ENCODE results near the gene NME8. TPM values are rescaled to one million over a fixed set of nuclear protein-coding genes. Genes with fewer than 3 reads are reported as not detected.

The NME8 gene
- total RNA-seq, 1 experiment from 2014 or later: not detected

GRCh38 chr7:37826825-37827224, 21.6 kb upstream of the NME8 start:
- Histone ChIP-seq H2AFZ (ENCODE audit: low read depth, low read length, poor library complexity, severe bottlenecking) (no peak overlapping the region), H3K36me3 (ENCODE audit: control insufficient read depth in 1 of 2, insufficient read depth in 2 of 2, low read length in 2 of 2) (no peaks in the 10 kb centered on the region), H3K79me2 (ENCODE audit: insufficient read depth, low read length) (no peaks in the 10 kb centered on the region), H3K4me3 (replicated peaks in 1 of 2; ENCODE audit: low read depth in 1 of 2, low read length in 2 of 2) (no peak overlapping the region), H4K20me1 (ENCODE audit: insufficient read depth) (no peaks in the 10 kb centered on the region), H3K27me3 (ENCODE audit: insufficient read depth, low read length) (no peaks in the 10 kb centered on the region), H3K9me3 (ENCODE audit: control insufficient read depth in 1 of 2, insufficient read depth in 1 of 2, low read depth in 1 of 2, low read length in 2 of 2) (no peaks in the 10 kb centered on the region), H3K9me2 (ENCODE audit: insufficient read depth) (no peaks in the 10 kb centered on the region), H3K4me2 (ENCODE audit: low read length) (no peak overlapping the region), H3K4me1 (ENCODE audit: control insufficient read depth in 1 of 2, insufficient read depth in 2 of 2, low read length in 2 of 2) (no peaks in the 10 kb centered on the region), H3K27ac (ENCODE audit: low read depth, low read length) (no peak overlapping the region), H3K9ac (ENCODE audit: low read length) (no peak overlapping the region)
- no peak for ATAC-seq
- CTCF ChIA-PET: no interaction called here
- TF ChIP-seq YY1 (IDR thresholded peaks at IDR 0.05; ENCODE audit: extremely low read depth, insufficient replicate concordance, low read depth, low read length) (no peak), CEBPB (IDR thresholded peaks at IDR 0.05; ENCODE audit: low read depth) (no peak), ZBTB33 (IDR thresholded peaks at IDR 0.05; ENCODE audit: extremely low read depth, insufficient replicate concordance, low read length) (no peak), POLR2AphosphoS5 (IDR thresholded peaks at IDR 0.05; ENCODE audit: low read depth, low read length) (no peak)
- RAD21 ChIA-PET (ENCODE audit: low non-redundant PET in 1 of 2, low total read pairs in 2 of 2, uncharacterized antibody in 2 of 2, unreplicated experiment in 2 of 2): no interaction called here
- POLR2A ChIA-PET: no interaction called here
- intact Hi-C loops (cut with micrococcal nuclease): no loop called here
- BruUV-seq (replicated peaks): no TSS peak
- DNase-seq (ENCODE audit: low read depth, low spot score): no peak

GRCh38 chr7:37831244-37831643, 17.2 kb upstream of the NME8 start:
- POLR2A ChIA-PET: no interaction called here
- peaks cover 0 to 3% of the 10 kb centered on the region in 2 experiments; a peak in 1 of 4 replicates for H3K4me1 ChIP-seq (ENCODE audit: control insufficient read depth in 1 of 2, insufficient read depth in 2 of 2, low read length in 2 of 2)
- CTCF ChIA-PET: no interaction called here

More at GRCh38 chr7:37831244-37831643, 17.2 kb upstream of the NME8 start:
- Histone ChIP-seq H3K4me2 (ENCODE audit: low read length) (no peak overlapping the region), H3K4me3 (replicated peaks in 1 of 2; ENCODE audit: low read depth in 1 of 2, low read length in 2 of 2) (no peak overlapping the region), H3K79me2 (ENCODE audit: insufficient read depth, low read length) (no peaks in the 10 kb centered on the region), H3K27ac (ENCODE audit: low read depth, low read length) (no peak overlapping the region), H3K9me2 (ENCODE audit: insufficient read depth) (no peaks in the 10 kb centered on the region), H4K20me1 (ENCODE audit: insufficient read depth) (no peaks in the 10 kb centered on the region), H3K27me3 (ENCODE audit: insufficient read depth, low read length) (no peaks in the 10 kb centered on the region), H2AFZ (ENCODE audit: low read depth, low read length, poor library complexity, severe bottlenecking) (no peak overlapping the region), H3K36me3 (ENCODE audit: control insufficient read depth in 1 of 2, insufficient read depth in 2 of 2, low read length in 2 of 2) (no peaks in the 10 kb centered on the region), H3K9ac (ENCODE audit: low read length) (no peak overlapping the region), H3K9me3 (ENCODE audit: control insufficient read depth in 1 of 2, insufficient read depth in 1 of 2, low read depth in 1 of 2, low read length in 2 of 2) (no peaks in the 10 kb centered on the region)
- no peak for ATAC-seq
- intact Hi-C loops (cut with micrococcal nuclease): loop anchor here (5.0 kb wide), 2 partner anchors 594 to 624 kb away; no protein-coding TSS in a partner anchor
- DNase-seq (ENCODE audit: low read depth, low spot score): no peak
- RAD21 ChIA-PET (ENCODE audit: low non-redundant PET in 1 of 2, low total read pairs in 2 of 2, uncharacterized antibody in 2 of 2, unreplicated experiment in 2 of 2): no interaction called here
- no peak for TF ChIP-seq RAD21 (IDR thresholded peaks at IDR 0.05; ENCODE audit: low read depth)
- no TSS peak for BruUV-seq (replicated peaks)
